Activated CD4-positive, alpha-beta T cell treated with anti-CD3 and anti-CD28 coated beads for 1 hour (primary cell): ENCODE measurements around the gene IGFBP3.

Experiments used
- DNase-seq: peaks from one replicate; pipeline ENCODE4 v3.0.0-alpha.2; 2020

IGFBP3 gene

DNA sequence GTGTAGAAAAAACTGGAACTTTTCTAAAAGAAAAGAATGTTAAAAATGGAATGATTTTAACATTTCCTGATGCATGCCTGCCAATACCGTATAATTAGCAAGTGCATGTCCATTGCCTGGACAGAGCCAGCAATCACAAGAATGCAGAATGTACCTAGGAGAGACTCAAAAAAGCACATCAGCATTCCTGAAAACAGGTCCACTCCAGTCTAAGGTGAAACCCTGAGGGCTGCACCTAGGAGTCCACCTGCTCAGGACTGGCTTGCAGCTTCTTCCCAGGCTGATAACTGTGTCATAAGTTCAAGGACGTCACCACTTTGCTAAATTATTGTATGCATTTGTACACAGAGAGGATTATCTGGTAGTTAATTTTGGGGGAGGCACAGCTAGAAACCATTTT lies 53.6 kb downstream of the IGFBP3 start:
- DNase-seq: no peak

GRCh38 chr7:45865594-45866410 lies 55.3 kb downstream of the IGFBP3 start:
- DNase-seq: no peak

- DNase-seq: no peak
These were observed 57.4 kb downstream of the IGFBP3 start for GRCh38 chr7:45863715-45864114.
